ENCODE measurements around the gene UBALD2. TPM values are rescaled to one million over a fixed set of nuclear protein-coding genes. Genes with fewer than 3 reads are reported as not detected.
A peak's percentile ranks its signal among the peaks of the same experiment; 100 is the strongest.

Gene UBALD2
- polyA plus RNA-seq, 2 of the 4 experiments (the other 2 are of a cell fraction), result 12.8 to 21.5 TPM

DNA sequence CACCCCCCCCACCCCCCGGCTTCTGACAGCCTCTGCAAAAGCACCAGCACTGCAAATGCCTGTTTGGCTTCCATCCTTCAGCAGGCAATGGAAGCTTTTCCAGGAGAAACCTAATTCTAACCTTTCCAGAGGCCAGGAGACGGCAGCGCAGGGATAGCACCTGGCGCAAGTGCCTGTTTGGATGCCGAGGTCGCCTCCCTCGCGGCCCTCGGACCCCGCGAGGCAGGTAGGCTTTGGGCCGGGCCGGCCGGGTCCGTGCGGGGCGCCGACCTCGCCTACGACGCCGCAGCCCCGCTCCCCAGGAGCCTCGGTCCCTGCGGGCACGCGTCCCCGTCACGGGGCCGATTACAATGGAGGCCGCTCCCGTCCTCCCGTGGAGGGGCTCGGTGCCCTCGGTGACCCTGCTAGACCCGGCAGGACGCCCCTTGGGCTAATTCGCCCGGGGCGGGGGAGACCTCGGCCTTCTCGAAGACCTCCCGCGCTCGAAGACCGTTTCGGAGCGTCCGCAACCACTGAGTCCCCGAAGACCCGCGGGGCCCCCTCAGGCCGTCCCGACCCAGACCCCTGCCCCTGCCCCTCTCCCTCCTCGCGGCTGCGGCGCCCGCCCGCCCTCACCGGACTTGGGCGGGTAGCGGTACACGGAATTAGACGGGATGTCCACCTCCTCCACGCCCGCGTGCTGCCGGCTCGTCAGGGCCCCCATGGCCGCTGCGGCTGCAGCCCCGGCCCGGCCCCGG lies 25.4 kb upstream of the UBALD2 start:
- WGBS (ENCODE audit: missing lambda C conversion rate), result 59% methylated on average over 40 of the region's 75 CpGs
- ATAC-seq, result peak; percentile 11 to 26; a peak in 4 of 6 replicates
- TF ChIP-seq ZC3H11A (IDR thresholded peaks at IDR 0.05), result no peak
- no peak for TF ChIP-seq KDM5A (IDR thresholded peaks at IDR 0.05)
- no peak for TF ChIP-seq KDM1A (IDR thresholded peaks at IDR 0.05; ENCODE audit: low read depth)
- no peak for TF ChIP-seq GATA3 (IDR thresholded peaks at IDR 0.05; ENCODE audit: borderline replicate concordance)
- no peak for TF ChIP-seq HOXB13 (CRISPR knock-in tag; IDR thresholded peaks at IDR 0.05; ENCODE audit: low read depth)
- no peak for TF ChIP-seq NFE2L2 (conservative IDR thresholded peaks at IDR 0.05; ENCODE audit: low read length)
- FAIRE-seq, result no peak
- Histone ChIP-seq H3K27ac (peak overlapping the region; percentile 63 to 84), H3K4me3 (peak overlapping the region; percentile 54), H3K4me1 (peaks cover 25% of the 10 kb centered on the region), H3K4me2 (peak overlapping the region; percentile 81), H3K9me3 (no peaks in the 10 kb centered on the region)
- ChIA-PET POLR2A (interaction anchor here (1.3 kb wide), 1 partner anchor 12 kb away, joined by 4 read pairs; no protein-coding TSS in a partner anchor), CTCF (interaction anchor here (0.7 to 3.3 kb wide), 4 partner anchors 8 to 40 kb away, joined by 3 to 22 read pairs (median 4); no protein-coding TSS in a partner anchor)
- no peak for DNase-seq (ENCODE audit: low read depth in 1 of 2, low spot score in 1 of 2)

DNA sequence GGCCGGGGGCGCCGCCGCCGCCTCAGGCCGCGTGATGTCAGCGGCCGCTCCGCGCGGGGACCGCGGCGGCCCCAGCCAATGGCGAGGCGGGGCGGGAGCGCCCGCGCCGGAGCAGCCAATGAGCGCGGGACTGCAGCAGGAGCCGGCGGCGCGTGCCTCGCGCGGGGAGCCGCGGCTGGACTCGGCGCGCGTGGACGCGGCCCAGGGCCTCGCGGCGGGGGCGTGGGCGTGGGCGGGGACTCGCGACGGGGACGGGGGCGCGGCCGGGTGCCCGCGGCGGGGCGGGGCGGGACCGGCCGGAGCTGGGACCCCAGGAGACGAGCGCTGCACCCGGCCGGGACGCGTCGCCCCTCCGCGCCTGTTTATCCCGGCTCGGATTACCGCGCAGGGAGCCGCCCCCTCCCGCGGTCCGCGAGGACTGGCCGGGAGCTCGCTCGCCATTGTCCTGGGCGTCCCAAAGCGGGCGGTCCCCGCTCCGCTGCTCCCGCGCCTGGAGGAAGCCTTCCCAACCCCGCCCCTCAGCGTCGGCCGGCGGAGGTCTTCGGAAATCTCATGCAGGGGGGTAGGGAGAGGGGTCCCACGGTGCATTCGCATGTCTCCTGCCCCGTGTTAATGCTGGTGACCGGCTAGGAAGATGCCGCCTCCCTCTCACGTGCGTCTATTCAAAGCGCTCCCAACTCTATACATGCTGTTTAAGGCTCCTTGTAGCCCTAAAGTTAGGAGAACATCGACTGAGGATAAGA lies 24.5 kb upstream of the UBALD2 start, which contains the start of gene RNF157:
Gene RNF157 (minus strand): TSS at position 33 of the 743 bp plus-strand sequence. CDS start 253 bp downstream, outside the sequence.
- peak; percentile 60 to 81 for DNase-seq (ENCODE audit: low read depth in 1 of 2, low spot score in 1 of 2)
- Histone ChIP-seq H3K27ac (peak within 1 kb of the TSS; percentile 63 to 84), H3K9me3 (no peaks in the 10 kb centered on the region), H3K4me2 (peak within 1 kb of the TSS; percentile 81), H3K4me1 (peaks cover 24% of the 10 kb centered on the region), H3K4me3 (peak within 1 kb of the TSS; percentile 54)
- peak; percentile 87 to 91 for ATAC-seq
- no peak for FAIRE-seq
- WGBS (ENCODE audit: missing lambda C conversion rate), result 3% methylated on average over 36 of the region's 102 CpGs
- ChIA-PET CTCF (interaction anchor here (0.7 to 2.6 kb wide), 7 partner anchors 9 to 49 kb away, joined by 3 to 19 read pairs (median 4); no protein-coding TSS in a partner anchor), POLR2A (interaction anchor here (1.0 to 1.8 kb wide), 4 partner anchors 9 to 27 kb away, joined by 4 to 6 read pairs (median 4); partner anchors contain the start of gene UBALD2)
- TF ChIP-seq HDAC2 (IDR thresholded peaks at IDR 0.05) (no peak), MAFK (IDR thresholded peaks at IDR 0.05; ENCODE audit: partially characterized antibody) (no peak), RAD21 (conservative IDR thresholded peaks at IDR 0.05 in 1 of 2, IDR thresholded peaks at IDR 0.05 in 1 of 2) (no peak), TP53 (CRISPR knock-in tag; IDR thresholded peaks at IDR 0.05) (0 out of 2 replicates have a peak, but pooled peaks have one; percentile 35), TFCP2L1 (CRISPR knock-in tag; IDR thresholded peaks at IDR 0.05) (no peak), ZC3H11A (IDR thresholded peaks at IDR 0.05) (no peak), SREBF2 (IDR thresholded peaks at IDR 0.05) (no peak), JUN (IDR thresholded peaks at IDR 0.05) (no peak; a peak in 2 of 5 replicates), EHMT2 (IDR thresholded peaks at IDR 0.05; ENCODE audit: low read depth) (no peak), ZFP36 (IDR thresholded peaks at IDR 0.05; ENCODE audit: borderline replicate concordance, partially characterized antibody) (no peak), NFE2L2 (conservative IDR thresholded peaks at IDR 0.05; ENCODE audit: low read length) (no peak), PHF8 (IDR thresholded peaks at IDR 0.05; ENCODE audit: borderline replicate concordance, low read depth) (0 out of 2 replicates have a peak, but pooled peaks have one; percentile 29), CHD2 (IDR thresholded peaks at IDR 0.05; ENCODE audit: low read length, partially characterized antibody) (no peak), CBX2 (IDR thresholded peaks at IDR 0.05; ENCODE audit: borderline replicate concordance, low read depth) (no peak), ZNF302 (CRISPR knock-in tag; IDR thresholded peaks at IDR 0.05) (no peak), CHD4 (IDR thresholded peaks at IDR 0.05; ENCODE audit: borderline replicate concordance) (no peak), CEBPB (IDR thresholded peaks at IDR 0.05) (no peak), ZSCAN20 (CRISPR knock-in tag; IDR thresholded peaks at IDR 0.05) (no peak), CBX8 (IDR thresholded peaks at IDR 0.05) (no peak), RNF2 (IDR thresholded peaks at IDR 0.05; ENCODE audit: borderline replicate concordance, low read depth) (peak; percentile 90; the same call in 1 of the 2 replicates), NR3C1 (IDR thresholded peaks at IDR 0.05) (no peak), FOSB (CRISPR knock-in tag; IDR thresholded peaks at IDR 0.05) (no peak), POLR2A (IDR thresholded peaks at IDR 0.05; ENCODE audit: low read length) (peak; percentile 33)
- TF ChIP-seq, protein P1, sequence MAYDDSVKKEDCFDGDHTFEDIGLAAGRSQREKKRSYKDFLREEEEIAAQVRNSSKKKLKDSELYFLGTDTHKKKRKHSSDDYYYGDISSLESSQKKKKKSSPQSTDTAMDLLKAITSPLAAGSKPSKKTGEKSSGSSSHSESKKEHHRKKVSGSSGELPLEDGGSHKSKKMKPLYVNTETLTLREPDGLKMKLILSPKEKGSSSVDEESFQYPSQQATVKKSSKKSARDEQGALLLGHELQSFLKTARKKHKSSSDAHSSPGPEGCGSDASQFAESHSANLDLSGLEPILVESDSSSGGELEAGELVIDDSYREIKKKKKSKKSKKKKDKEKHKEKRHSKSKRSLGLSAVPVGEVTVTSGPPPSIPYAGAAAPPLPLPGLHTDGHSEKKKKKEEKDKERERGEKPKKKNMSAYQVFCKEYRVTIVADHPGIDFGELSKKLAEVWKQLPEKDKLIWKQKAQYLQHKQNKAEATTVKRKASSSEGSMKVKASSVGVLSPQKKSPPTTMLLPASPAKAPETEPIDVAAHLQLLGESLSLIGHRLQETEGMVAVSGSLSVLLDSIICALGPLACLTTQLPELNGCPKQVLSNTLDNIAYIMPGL (CRISPR knock-in tag; IDR thresholded peaks at IDR 0.05; ENCODE audit: borderline replicate concordance), result no peak
- TF ChIP-seq, protein P2, sequence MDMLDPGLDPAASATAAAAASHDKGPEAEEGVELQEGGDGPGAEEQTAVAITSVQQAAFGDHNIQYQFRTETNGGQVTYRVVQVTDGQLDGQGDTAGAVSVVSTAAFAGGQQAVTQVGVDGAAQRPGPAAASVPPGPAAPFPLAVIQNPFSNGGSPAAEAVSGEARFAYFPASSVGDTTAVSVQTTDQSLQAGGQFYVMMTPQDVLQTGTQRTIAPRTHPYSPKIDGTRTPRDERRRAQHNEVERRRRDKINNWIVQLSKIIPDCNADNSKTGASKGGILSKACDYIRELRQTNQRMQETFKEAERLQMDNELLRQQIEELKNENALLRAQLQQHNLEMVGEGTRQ (IDR thresholded peaks at IDR 0.05), result no peak
- TF ChIP-seq, protein P3, sequence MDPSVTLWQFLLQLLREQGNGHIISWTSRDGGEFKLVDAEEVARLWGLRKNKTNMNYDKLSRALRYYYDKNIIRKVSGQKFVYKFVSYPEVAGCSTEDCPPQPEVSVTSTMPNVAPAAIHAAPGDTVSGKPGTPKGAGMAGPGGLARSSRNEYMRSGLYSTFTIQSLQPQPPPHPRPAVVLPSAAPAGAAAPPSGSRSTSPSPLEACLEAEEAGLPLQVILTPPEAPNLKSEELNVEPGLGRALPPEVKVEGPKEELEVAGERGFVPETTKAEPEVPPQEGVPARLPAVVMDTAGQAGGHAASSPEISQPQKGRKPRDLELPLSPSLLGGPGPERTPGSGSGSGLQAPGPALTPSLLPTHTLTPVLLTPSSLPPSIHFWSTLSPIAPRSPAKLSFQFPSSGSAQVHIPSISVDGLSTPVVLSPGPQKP (IDR thresholded peaks at IDR 0.05; ENCODE audit: low read depth, low read length), result no peak
- TF ChIP-seq, protein P4, sequence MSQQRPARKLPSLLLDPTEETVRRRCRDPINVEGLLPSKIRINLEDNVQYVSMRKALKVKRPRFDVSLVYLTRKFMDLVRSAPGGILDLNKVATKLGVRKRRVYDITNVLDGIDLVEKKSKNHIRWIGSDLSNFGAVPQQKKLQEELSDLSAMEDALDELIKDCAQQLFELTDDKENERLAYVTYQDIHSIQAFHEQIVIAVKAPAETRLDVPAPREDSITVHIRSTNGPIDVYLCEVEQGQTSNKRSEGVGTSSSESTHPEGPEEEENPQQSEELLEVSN (IDR thresholded peaks at IDR 0.05; ENCODE audit: borderline replicate concordance, low read depth), result peak; percentile 97
- TF ChIP-seq, protein P5, sequence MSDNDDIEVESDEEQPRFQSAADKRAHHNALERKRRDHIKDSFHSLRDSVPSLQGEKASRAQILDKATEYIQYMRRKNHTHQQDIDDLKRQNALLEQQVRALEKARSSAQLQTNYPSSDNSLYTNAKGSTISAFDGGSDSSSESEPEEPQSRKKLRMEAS (IDR thresholded peaks at IDR 0.05), result peak; percentile 61
